Keratinocyte (primary cell): ENCODE data around the gene RPL37A.

ENCODE experiments used
- EZH2 ChIP-seq: IDR thresholded peaks from one replicate; pipeline ENCODE4 v1.6.1; 2012; ENCODE audit warnings: inconsistent platforms, mild to moderate bottlenecking, low read length, moderate library complexity
- TF ChIP-seq, protein P1 (sequence below), 3 experiments: IDR thresholded peaks in 1 of 3; conservative IDR thresholded peaks in 1 of 3; optimal IDR thresholded peaks in 1 of 3; 2 replicates in 2 of 3; 3 replicates in 1 of 3; pipeline versions ENCODE3 to v1.5.1; 2011; ENCODE audit warnings: low read length in 3 of 3, mild to moderate bottlenecking in 3 of 3, moderate library complexity in 2 of 3, control low read depth in 1 of 3, inconsistent platforms in 1 of 3; ENCODE audit not compliant: insufficient read depth in 2 of 3; ENCODE audit errors: extremely low read depth in 1 of 3

DNA sequence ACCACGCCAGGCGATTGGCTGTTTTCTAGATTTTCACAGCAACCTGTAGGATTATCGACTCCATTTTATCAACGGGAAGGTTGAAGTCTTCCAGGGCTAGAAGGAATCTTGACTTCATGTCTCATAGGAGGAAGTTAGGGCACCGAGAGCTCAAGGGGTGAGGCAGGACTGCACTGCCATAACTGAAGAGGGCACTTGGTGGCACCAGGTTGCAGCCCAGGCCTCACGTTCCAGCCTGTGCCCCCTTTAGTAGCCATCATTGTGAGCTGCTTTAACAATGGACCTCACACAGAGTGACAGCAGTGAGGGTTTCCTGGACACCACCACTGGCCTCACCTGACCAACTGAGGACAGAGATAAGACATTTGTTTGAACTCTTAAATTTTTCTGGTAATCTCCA lies 22.9 kb upstream of the RPL37A start:
- TF ChIP-seq, protein P1, sequence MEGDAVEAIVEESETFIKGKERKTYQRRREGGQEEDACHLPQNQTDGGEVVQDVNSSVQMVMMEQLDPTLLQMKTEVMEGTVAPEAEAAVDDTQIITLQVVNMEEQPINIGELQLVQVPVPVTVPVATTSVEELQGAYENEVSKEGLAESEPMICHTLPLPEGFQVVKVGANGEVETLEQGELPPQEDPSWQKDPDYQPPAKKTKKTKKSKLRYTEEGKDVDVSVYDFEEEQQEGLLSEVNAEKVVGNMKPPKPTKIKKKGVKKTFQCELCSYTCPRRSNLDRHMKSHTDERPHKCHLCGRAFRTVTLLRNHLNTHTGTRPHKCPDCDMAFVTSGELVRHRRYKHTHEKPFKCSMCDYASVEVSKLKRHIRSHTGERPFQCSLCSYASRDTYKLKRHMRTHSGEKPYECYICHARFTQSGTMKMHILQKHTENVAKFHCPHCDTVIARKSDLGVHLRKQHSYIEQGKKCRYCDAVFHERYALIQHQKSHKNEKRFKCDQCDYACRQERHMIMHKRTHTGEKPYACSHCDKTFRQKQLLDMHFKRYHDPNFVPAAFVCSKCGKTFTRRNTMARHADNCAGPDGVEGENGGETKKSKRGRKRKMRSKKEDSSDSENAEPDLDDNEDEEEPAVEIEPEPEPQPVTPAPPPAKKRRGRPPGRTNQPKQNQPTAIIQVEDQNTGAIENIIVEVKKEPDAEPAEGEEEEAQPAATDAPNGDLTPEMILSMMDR (optimal IDR thresholded peaks at IDR 0.05 in 1 of 3, IDR thresholded peaks at IDR 0.05 in 1 of 3, conservative IDR thresholded peaks at IDR 0.05 in 1 of 3; ENCODE audit: extremely low read depth in 1 of 3, insufficient read depth in 2 of 3, low read length in 3 of 3): no peak
- TF ChIP-seq EZH2: no peak
